Measurements from ENCODE around the gene TMOD3.
A peak's percentile ranks its signal among the peaks of the same experiment; 100 is the strongest.

TMOD3 gene

GRCh38 chr15:51909584-51909983, 80.1 kb downstream of the TMOD3 start:
- Histone ChIP-seq H3K9ac (ENCODE audit: insufficient read length, low read depth) (no peak overlapping the region), H3K9me3 (ENCODE audit: insufficient read depth, low read length) (no peaks in the 10 kb centered on the region), H3K36me3 (ENCODE audit: insufficient read depth, insufficient read length, low read length) (peaks cover 26% of the 10 kb centered on the region), H3K4me1 (ENCODE audit: insufficient read depth, insufficient read length) (no peaks in the 10 kb centered on the region), H3K27me3 (ENCODE audit: insufficient read depth, insufficient read length) (no peaks in the 10 kb centered on the region), H3K4me3 (ENCODE audit: insufficient read length, low read depth) (no peak overlapping the region)
- TF ChIP-seq SUZ12 (IDR thresholded peaks at IDR 0.05; ENCODE audit: extremely low read depth, insufficient read depth, insufficient read length) (no peak), YY1 (IDR thresholded peaks at IDR 0.05; ENCODE audit: insufficient read depth, insufficient read length) (no peak), ZNF274 (IDR thresholded peaks at IDR 0.05; ENCODE audit: low read depth, low read length) (no peak)
- no peak for DNase-seq (ENCODE audit: low read depth, low spot score)

- Histone ChIP-seq H3K36me3 (ENCODE audit: insufficient read depth, insufficient read length, low read length) (peaks cover 29% of the 10 kb centered on the region), H3K27me3 (ENCODE audit: insufficient read depth, insufficient read length) (no peaks in the 10 kb centered on the region), H3K9ac (ENCODE audit: insufficient read length, low read depth) (no peak overlapping the region), H3K9me3 (ENCODE audit: insufficient read depth, low read length) (no peaks in the 10 kb centered on the region), H3K4me3 (ENCODE audit: insufficient read length, low read depth) (no peak overlapping the region), H3K4me1 (ENCODE audit: insufficient read depth, insufficient read length) (no peaks in the 10 kb centered on the region)
- DNase-seq (ENCODE audit: low read depth, low spot score), result no peak
- TF ChIP-seq ZNF274 (IDR thresholded peaks at IDR 0.05; ENCODE audit: low read depth, low read length) (no peak), SUZ12 (IDR thresholded peaks at IDR 0.05; ENCODE audit: extremely low read depth, insufficient read depth, insufficient read length) (no peak), YY1 (IDR thresholded peaks at IDR 0.05; ENCODE audit: insufficient read depth, insufficient read length) (no peak)
Observed at GRCh38 chr15:51912528-51912927, 83.1 kb downstream of the TMOD3 start.

GRCh38 chr15:51917493-51917892, 88.0 kb downstream of the TMOD3 start:
- Histone ChIP-seq H3K9ac (ENCODE audit: insufficient read length, low read depth) (no peak overlapping the region), H3K9me3 (ENCODE audit: insufficient read depth, low read length) (no peaks in the 10 kb centered on the region), H3K36me3 (ENCODE audit: insufficient read depth, insufficient read length, low read length) (peaks cover 35% of the 10 kb centered on the region), H3K27me3 (ENCODE audit: insufficient read depth, insufficient read length) (no peaks in the 10 kb centered on the region), H3K4me3 (ENCODE audit: insufficient read length, low read depth) (no peak overlapping the region), H3K4me1 (ENCODE audit: insufficient read depth, insufficient read length) (no peaks in the 10 kb centered on the region)
- DNase-seq (ENCODE audit: low read depth, low spot score), result peak; percentile 33
- no peak for TF ChIP-seq YY1 (IDR thresholded peaks at IDR 0.05; ENCODE audit: insufficient read depth, insufficient read length)
- no peak for TF ChIP-seq SUZ12 (IDR thresholded peaks at IDR 0.05; ENCODE audit: extremely low read depth, insufficient read depth, insufficient read length)

GRCh38 chr15:51924156-51925068, 95.0 kb downstream of the TMOD3 start:
- TF ChIP-seq YY1 (IDR thresholded peaks at IDR 0.05; ENCODE audit: insufficient read depth, insufficient read length) (no peak), ZNF274 (IDR thresholded peaks at IDR 0.05; ENCODE audit: low read depth, low read length) (no peak), SUZ12 (IDR thresholded peaks at IDR 0.05; ENCODE audit: extremely low read depth, insufficient read depth, insufficient read length) (no peak)

GRCh38 chr15:51926809-51927208, 97.4 kb downstream of the TMOD3 start:
- Histone ChIP-seq H3K4me1 (ENCODE audit: insufficient read depth, insufficient read length) (peaks cover 3% of the 10 kb centered on the region), H3K36me3 (ENCODE audit: insufficient read depth, insufficient read length, low read length) (peaks cover 22% of the 10 kb centered on the region), H3K9ac (ENCODE audit: insufficient read length, low read depth) (no peak overlapping the region), H3K4me3 (ENCODE audit: insufficient read length, low read depth) (no peak overlapping the region), H3K27me3 (ENCODE audit: insufficient read depth, insufficient read length) (no peaks in the 10 kb centered on the region), H3K9me3 (ENCODE audit: insufficient read depth, low read length) (no peaks in the 10 kb centered on the region)
- no peak for DNase-seq (ENCODE audit: low read depth, low spot score)
- no peak for TF ChIP-seq YY1 (IDR thresholded peaks at IDR 0.05; ENCODE audit: insufficient read depth, insufficient read length)
- TF ChIP-seq ZNF274 (IDR thresholded peaks at IDR 0.05; ENCODE audit: low read depth, low read length), result no peak
- no peak for TF ChIP-seq SUZ12 (IDR thresholded peaks at IDR 0.05; ENCODE audit: extremely low read depth, insufficient read depth, insufficient read length)

More at GRCh38 chr15:51924156-51925068, 95.0 kb downstream of the TMOD3 start:
- Histone ChIP-seq H3K27me3 (ENCODE audit: insufficient read depth, insufficient read length) (no peaks in the 10 kb centered on the region), H3K4me3 (ENCODE audit: insufficient read length, low read depth) (no peak overlapping the region), H3K4me1 (ENCODE audit: insufficient read depth, insufficient read length) (no peaks in the 10 kb centered on the region), H3K9me3 (ENCODE audit: insufficient read depth, low read length) (no peaks in the 10 kb centered on the region), H3K9ac (ENCODE audit: insufficient read length, low read depth) (no peak overlapping the region), H3K36me3 (ENCODE audit: insufficient read depth, insufficient read length, low read length) (peaks cover 27% of the 10 kb centered on the region)
- DNase-seq (ENCODE audit: low read depth, low spot score), result no peak

GRCh38 chr15:51931016-51931415, 101.6 kb downstream of the TMOD3 start:
- DNase-seq (ENCODE audit: low read depth, low spot score), result no peak
- no peaks in the 10 kb centered on the region for H3K27me3 ChIP-seq (ENCODE audit: insufficient read depth, insufficient read length)
- no peak overlapping the region for H3K4me3 ChIP-seq (ENCODE audit: insufficient read length, low read depth)
- no peak for TF ChIP-seq ZNF274 (IDR thresholded peaks at IDR 0.05; ENCODE audit: low read depth, low read length)
- no peak for TF ChIP-seq YY1 (IDR thresholded peaks at IDR 0.05; ENCODE audit: insufficient read depth, insufficient read length)
- TF ChIP-seq SUZ12 (IDR thresholded peaks at IDR 0.05; ENCODE audit: extremely low read depth, insufficient read depth, insufficient read length), result no peak
- H3K36me3 ChIP-seq (ENCODE audit: insufficient read depth, insufficient read length, low read length), result peaks cover 3% of the 10 kb centered on the region
- no peaks in the 10 kb centered on the region for H3K9me3 ChIP-seq (ENCODE audit: insufficient read depth, low read length)
- no peak overlapping the region for H3K9ac ChIP-seq (ENCODE audit: insufficient read length, low read depth)
- peaks cover 3% of the 10 kb centered on the region for H3K4me1 ChIP-seq (ENCODE audit: insufficient read depth, insufficient read length)

- Histone ChIP-seq H3K36me3 (ENCODE audit: insufficient read depth, insufficient read length, low read length) (peaks cover 3% of the 10 kb centered on the region), H3K4me3 (ENCODE audit: insufficient read length, low read depth) (no peak overlapping the region), H3K9ac (ENCODE audit: insufficient read length, low read depth) (no peak overlapping the region), H3K4me1 (ENCODE audit: insufficient read depth, insufficient read length) (peaks cover 3% of the 10 kb centered on the region), H3K27me3 (ENCODE audit: insufficient read depth, insufficient read length) (no peaks in the 10 kb centered on the region), H3K9me3 (ENCODE audit: insufficient read depth, low read length) (no peaks in the 10 kb centered on the region)
- DNase-seq (ENCODE audit: low read depth, low spot score), result no peak
- TF ChIP-seq ZNF274 (IDR thresholded peaks at IDR 0.05; ENCODE audit: low read depth, low read length) (no peak), SUZ12 (IDR thresholded peaks at IDR 0.05; ENCODE audit: extremely low read depth, insufficient read depth, insufficient read length) (no peak), YY1 (IDR thresholded peaks at IDR 0.05; ENCODE audit: insufficient read depth, insufficient read length) (no peak)
Observed at GRCh38 chr15:51931638-51932037, 102.2 kb downstream of the TMOD3 start.

Data from NT2/D1 (cell line).